ENCODE results near the gene KLHL11. TPM values are rescaled to one million over a fixed set of nuclear protein-coding genes. Genes with fewer than 3 reads are reported as not detected.
"Not testable (repeated sequence)": the region's sequence is repeated elsewhere in the genome, so short reads cannot be mapped to it uniquely, and the experiment has no call there.

KLHL11 gene
- total RNA-seq, 2 experiments from 2014 or later, result 8.9 to 9.6 TPM

DNA sequence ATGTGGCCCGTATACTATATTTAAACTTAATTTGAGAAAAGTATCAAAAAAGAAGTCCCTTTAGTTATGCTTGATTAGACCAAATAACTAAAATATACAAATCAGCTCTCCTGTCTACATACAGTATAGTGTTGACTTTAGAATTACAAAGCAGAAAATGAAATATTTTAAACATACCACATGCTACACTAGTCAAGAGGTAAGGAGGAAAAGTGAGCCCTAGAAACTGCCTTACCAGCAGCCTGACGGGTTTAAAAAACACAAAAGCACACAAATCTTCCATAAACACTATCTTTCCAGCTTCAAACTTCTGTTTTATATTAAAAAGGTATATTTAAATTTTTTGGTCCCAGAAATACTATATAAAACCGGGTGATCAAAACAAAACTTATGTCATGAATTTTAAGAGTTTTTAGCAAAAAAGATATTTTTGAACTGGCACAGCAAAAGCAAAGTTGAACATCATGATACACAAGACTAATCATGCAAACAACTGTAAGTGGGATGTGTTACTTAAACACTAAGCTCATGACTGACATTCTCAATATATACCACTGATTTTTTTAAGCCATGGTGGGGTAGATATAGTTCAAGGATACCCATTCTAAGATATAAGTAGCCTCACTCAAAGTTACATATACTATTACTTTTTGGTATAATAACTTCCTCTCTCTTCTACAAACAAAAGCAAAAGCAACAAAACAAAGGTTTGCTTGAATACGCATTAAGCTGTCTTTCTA lies 15.8 kb downstream of the KLHL11 start:
- Mint-ChIP-seq H3K27me3 (ENCODE audit: low read depth) (no peaks in the 10 kb centered on the region), H3K9me3 (no peaks in the 10 kb centered on the region), H3K36me3 (ENCODE audit: low read depth) (peaks cover 15% of the 10 kb centered on the region), H3K4me3 (no peak overlapping the region), H3K4me1 (ENCODE audit: low read depth) (peaks cover 28% of the 10 kb centered on the region), H3K27ac (no peak overlapping the region)
- no peak for DNase-seq
- CTCF ChIA-PET, result interaction anchor here (0.7 to 1.6 kb wide), 2 partner anchors 15 to 48 kb away, joined by 4 to 7 read pairs; no protein-coding TSS in a partner anchor
- intact Hi-C loops (cut with micrococcal nuclease), result no loop called here

DNA sequence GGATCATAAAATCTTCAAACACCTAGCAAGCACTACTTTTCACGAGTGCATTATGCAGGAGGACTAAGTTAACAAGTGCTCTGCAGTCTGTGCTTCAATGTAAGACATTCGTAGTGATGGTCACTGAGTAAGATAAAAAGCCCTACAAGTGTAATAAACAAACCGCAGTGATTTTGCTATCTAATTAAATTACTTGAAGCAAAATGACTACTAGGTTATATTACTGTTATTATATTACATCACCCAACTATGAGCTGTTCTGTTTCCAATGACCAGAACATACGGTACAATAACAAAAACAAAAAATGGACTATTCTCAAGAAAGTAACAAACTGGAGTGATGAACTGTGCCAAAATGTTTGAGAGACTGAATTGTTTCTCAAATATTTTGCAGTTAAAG lies 16.4 kb downstream of the KLHL11 start:
- Mint-ChIP-seq H3K4me1 (ENCODE audit: low read depth) (peaks cover 25% of the 10 kb centered on the region), H3K36me3 (ENCODE audit: low read depth) (peaks cover 10% of the 10 kb centered on the region), H3K27me3 (ENCODE audit: low read depth) (no peaks in the 10 kb centered on the region), H3K9me3 (no peaks in the 10 kb centered on the region), H3K27ac (no peak overlapping the region), H3K4me3 (no peak overlapping the region)
- intact Hi-C loops (cut with micrococcal nuclease), result no loop called here
- DNase-seq, result no peak
- CTCF ChIA-PET, result interaction anchor here (1.6 kb wide), 1 partner anchor 47 kb away, joined by 7 read pairs; no protein-coding TSS in a partner anchor

DNA sequence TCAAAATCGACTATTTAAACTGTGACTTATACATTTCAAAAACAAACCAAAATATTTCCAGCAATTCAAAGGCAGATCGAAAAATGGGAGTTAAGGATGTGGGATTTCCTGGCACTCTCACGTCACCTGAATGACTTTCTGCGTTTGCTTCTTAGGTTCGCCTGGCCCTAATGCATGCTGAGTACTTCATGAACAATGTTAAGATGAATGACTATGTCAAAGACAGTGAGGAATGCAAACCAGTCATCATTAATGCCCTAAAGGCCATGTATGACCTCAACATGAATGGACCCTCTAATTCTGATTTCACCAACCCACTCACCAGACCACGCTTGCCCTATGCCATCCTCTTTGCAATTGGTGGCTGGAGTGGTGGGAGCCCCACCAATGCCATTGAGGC lies 20.3 kb downstream of the KLHL11 start:
- no peak for DNase-seq
- CTCF ChIA-PET, result no interaction called here
- intact Hi-C loops (cut with micrococcal nuclease), result no loop called here
- Mint-ChIP-seq H3K27ac (no peak overlapping the region), H3K27me3 (ENCODE audit: low read depth) (no peaks in the 10 kb centered on the region), H3K4me1 (ENCODE audit: low read depth) (peaks cover 3% of the 10 kb centered on the region), H3K4me3 (no peak overlapping the region), H3K36me3 (ENCODE audit: low read depth) (peaks cover 2% of the 10 kb centered on the region), H3K9me3 (no peaks in the 10 kb centered on the region)

DNA sequence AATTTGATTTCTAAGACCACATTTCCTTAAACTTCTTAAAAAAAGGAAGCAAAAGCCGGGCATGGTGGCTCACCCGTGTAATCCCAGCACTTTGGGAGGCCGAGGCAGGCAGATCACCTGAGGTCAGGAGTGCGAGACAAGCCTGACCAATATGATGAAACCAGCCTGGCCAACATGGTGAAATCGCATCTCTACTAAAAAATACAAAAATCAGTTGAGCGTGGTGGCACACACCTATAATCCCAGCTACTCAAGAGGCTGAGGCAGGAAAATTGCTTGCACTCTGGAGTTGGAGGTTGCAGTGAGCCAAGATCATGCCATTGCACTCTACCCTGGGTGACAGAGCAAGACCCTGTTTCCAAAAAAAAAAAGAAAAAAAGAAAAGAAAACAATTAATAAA lies 24.4 kb downstream of the KLHL11 start:
- intact Hi-C loops (cut with micrococcal nuclease); CTCF ChIA-PET: not testable (repeated sequence)

DNA sequence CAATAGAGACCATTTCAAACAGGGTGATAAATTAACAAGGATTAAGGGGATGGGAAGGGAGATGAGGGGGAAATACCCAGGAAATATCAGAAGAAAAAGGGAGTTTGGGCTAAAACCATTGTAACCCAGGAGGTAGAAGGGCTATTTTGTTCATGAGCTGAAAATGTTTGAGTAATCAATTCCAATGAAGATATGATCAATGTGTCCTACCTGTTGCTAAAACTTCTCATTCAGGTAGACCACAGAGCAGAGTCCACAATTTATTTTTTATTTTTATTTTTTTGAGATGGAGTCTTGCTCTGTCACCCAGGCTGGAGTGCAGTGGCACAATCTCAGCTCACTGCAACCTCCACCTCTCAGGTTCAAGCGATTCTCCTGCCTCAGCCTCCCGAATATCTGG lies 25.8 kb downstream of the KLHL11 start:
- CTCF ChIA-PET, result interaction anchor here (0.9 kb wide), 1 partner anchor 26 kb away, joined by 3 read pairs; no protein-coding TSS in a partner anchor
- intact Hi-C loops (cut with micrococcal nuclease); H3K36me3 Mint-ChIP-seq (ENCODE audit: low read depth); H3K27ac Mint-ChIP-seq; H3K9me3 Mint-ChIP-seq; H3K27me3 Mint-ChIP-seq (ENCODE audit: low read depth); H3K4me3 Mint-ChIP-seq; DNase-seq: not testable (repeated sequence)
- H3K4me1 Mint-ChIP-seq (ENCODE audit: low read depth), result peaks cover 16% of the 10 kb centered on the region

More for the DNA sequence above, 24.4 kb downstream of the KLHL11 start:
- not testable (repeated sequence) for H3K9me3 Mint-ChIP-seq; H3K36me3 Mint-ChIP-seq (ENCODE audit: low read depth); H3K27ac Mint-ChIP-seq; DNase-seq; H3K27me3 Mint-ChIP-seq (ENCODE audit: low read depth); H3K4me3 Mint-ChIP-seq; H3K4me1 Mint-ChIP-seq (ENCODE audit: low read depth)

DNA sequence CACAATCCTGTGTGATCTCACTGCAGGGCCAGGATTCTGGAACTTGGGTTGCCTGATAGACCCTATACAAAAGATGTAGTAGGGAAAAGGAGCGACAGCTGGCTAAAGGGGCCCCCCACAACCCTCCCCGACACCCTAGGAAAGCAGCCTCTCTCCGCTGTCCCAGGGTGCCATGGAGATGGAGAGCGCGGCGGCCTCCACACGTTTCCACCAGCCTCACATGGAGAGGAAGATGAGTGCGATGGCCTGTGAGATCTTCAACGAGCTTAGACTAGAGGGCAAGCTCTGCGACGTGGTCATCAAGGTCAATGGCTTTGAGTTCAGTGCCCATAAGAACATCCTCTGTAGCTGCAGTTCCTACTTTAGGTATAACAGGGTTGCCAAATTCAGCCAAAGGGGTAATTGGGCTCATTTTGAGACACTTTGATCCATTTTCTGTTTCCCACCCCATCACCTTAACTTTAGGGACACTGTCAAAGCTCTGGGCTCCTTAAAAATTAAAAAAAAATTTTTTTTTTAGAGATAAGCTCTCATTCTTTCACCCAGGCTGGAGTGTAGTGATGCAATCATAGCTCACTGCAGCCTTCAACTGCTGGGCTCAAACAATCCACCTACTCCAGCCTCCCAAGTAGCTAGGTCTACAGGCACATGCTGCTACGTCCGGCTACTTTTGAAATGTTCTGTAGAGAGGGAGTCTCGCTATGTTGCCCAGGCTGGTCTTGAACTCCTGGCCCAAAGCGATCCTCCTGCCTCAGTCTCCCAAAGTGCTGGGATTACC lies 27.3 kb downstream of the KLHL11 start, which contains the start of gene KLHL10:
TSS of gene KLHL10 (plus strand) at position 65 of the 778 bp plus-strand sequence. CDS start at position 173, 108 bp downstream.
- CTCF ChIA-PET, result interaction anchor here (0.6 to 1.0 kb wide), 2 partner anchors 14 to 894 kb away, joined by 3 to 5 read pairs; no protein-coding TSS in a partner anchor
- H3K4me1 Mint-ChIP-seq (ENCODE audit: low read depth), result peaks cover 16% of the 10 kb centered on the region
- H3K36me3 Mint-ChIP-seq (ENCODE audit: low read depth), result no peaks in the 10 kb centered on the region
- DNase-seq, result no peak
- no peak within 1 kb of the TSS for H3K27ac Mint-ChIP-seq
- H3K4me3 Mint-ChIP-seq, result peak within 1 kb of the TSS; percentile 80
- H3K27me3 Mint-ChIP-seq (ENCODE audit: low read depth), result no peaks in the 10 kb centered on the region
- no peaks in the 10 kb centered on the region for H3K9me3 Mint-ChIP-seq
- intact Hi-C loops (cut with micrococcal nuclease), result loop anchor here (2.0 kb wide), 1 partner anchor 27 kb away; the partner anchor contains the start of gene KLHL11

DNA sequence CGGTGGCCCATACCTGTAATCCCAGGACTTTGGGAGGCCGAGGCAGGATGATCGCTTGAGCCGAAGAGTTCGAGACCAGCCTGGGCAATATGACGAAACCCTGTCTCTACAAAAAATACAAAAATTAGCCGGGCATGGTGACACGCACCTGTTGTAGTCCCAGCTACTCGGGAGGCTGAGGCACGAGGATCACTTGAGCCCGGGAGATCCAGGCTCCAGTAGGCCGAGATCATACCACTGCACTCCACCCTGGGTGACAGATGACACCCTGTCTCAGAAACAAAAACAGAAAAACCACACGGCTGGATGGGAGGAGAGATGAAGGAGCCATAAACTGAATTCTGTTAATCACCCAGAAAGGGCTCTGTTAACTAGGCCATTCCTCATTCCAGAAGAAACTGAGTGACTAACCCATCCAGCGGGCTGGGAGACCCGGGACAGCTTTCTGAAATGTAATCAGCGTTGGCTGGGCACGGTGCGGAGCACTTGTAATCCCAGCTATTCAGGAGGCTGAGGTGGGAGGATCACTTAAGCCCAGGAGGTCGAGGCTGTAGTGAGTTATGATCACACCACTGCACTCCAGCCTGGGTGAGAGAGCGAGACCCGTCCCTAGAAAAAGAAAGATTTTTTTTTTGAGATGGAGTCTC lies 28.6 kb downstream of the KLHL11 start:
- peaks cover under 1% of the 10 kb centered on the region for H3K36me3 Mint-ChIP-seq (ENCODE audit: low read depth)
- no peak overlapping the region for H3K27ac Mint-ChIP-seq
- peaks cover 16% of the 10 kb centered on the region for H3K4me1 Mint-ChIP-seq (ENCODE audit: low read depth)
- no peaks in the 10 kb centered on the region for H3K27me3 Mint-ChIP-seq (ENCODE audit: low read depth)
- CTCF ChIA-PET, result interaction anchor here (0.7 to 1.0 kb wide), 2 partner anchors 13 to 28 kb away, joined by 4 read pairs; no protein-coding TSS in a partner anchor
- no peak for DNase-seq
- H3K9me3 Mint-ChIP-seq, result no peaks in the 10 kb centered on the region
- intact Hi-C loops (cut with micrococcal nuclease), result loop anchor here (2.0 kb wide), 1 partner anchor 28 kb away; the partner anchor contains the start of gene KLHL11
- peak overlapping the region; percentile 80 for H3K4me3 Mint-ChIP-seq

DNA sequence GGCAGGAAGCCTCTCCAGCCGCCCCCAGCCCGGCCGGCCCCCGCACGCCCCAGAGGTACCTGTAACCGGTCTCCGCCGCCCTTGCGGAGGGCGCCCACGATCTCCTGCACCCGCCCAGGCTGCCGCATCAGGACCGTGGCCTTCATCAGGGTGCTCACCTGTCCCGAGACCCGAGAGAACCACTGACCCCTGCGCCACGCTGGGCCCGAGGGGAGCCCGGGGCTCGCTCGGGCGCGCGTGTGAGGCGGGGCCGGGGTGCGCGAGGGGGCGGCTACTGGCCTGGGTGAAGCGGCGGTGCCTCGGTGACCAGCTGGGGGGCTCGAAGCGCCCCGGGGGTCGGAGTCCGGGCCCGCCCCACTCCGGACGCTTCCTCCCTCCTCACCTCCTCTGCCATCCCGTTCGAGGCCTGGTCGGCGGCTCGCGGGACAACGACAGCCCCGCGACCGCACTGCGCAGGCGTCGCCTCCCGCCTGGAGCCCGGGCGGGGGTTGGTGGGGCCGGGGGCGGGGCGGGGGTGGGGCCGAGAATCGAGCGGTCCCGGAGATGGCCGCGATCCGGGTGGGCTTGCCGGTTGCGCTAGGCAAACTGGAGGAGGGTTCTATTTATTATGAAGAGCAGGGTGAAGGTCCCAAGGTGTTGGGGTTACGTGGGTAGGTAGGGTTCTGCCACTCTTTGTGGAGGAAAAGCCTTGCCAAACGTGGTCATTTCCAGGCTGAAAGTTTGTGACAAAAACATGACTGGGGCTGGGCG lies 29.2 kb downstream of the KLHL11 start, which contains the start of gene NT5C3B:
TSS of gene NT5C3B (minus strand) at position 433 of the 750 bp plus-strand sequence. CDS start at position 394, 39 bp downstream.
- Mint-ChIP-seq H3K4me3 (peak within 1 kb of the TSS; percentile 80), H3K27ac (peak within 1 kb of the TSS; percentile 8), H3K9me3 (no peaks in the 10 kb centered on the region), H3K4me1 (ENCODE audit: low read depth) (peaks cover 16% of the 10 kb centered on the region), H3K27me3 (ENCODE audit: low read depth) (no peaks in the 10 kb centered on the region), H3K36me3 (ENCODE audit: low read depth) (peaks cover 4% of the 10 kb centered on the region)
- CTCF ChIA-PET, result interaction anchor here (1.0 kb wide), 1 partner anchor 13 kb away, joined by 4 read pairs; no protein-coding TSS in a partner anchor
- intact Hi-C loops (cut with micrococcal nuclease), result loop anchor here (2.0 kb wide), 1 partner anchor 29 kb away; the partner anchor contains the start of gene KLHL11
- DNase-seq, result peak; percentile 52

DNA sequence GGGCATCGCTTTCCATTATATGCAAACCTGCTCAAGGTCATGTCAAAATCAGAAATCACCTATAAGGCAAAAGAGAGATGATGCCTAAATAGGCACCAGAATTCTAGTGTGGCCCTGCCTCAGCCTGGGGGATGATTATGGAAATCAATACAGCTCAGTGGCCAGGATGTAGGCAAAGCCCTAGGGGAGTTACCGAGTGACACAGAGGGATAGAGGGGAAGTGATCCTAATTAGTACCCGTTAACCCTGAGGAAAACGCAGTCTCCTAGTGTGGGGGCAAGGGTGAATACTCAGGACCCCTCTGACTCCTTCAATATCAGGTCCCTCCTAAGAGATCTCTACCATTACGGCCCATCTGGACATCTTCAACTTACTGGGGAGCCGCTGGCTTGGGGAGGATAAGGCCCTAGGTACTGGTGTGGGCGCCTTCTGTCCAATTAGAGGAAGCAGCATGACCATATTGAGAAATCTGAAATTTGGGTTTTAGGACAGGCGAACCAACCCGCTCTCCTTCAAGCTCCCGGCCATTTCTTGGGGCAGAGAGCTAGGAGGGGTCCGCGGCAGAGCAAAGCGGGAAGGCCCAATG lies 29.9 kb downstream of the KLHL11 start:
- H3K27ac Mint-ChIP-seq, result peak overlapping the region; percentile 8
- intact Hi-C loops (cut with micrococcal nuclease), result no loop called here
- no peaks in the 10 kb centered on the region for H3K27me3 Mint-ChIP-seq (ENCODE audit: low read depth)
- peaks cover 6% of the 10 kb centered on the region for H3K36me3 Mint-ChIP-seq (ENCODE audit: low read depth)
- H3K9me3 Mint-ChIP-seq, result no peaks in the 10 kb centered on the region
- DNase-seq, result no peak
- peak overlapping the region; percentile 77 for H3K4me3 Mint-ChIP-seq
- H3K4me1 Mint-ChIP-seq (ENCODE audit: low read depth), result peaks cover 16% of the 10 kb centered on the region
- CTCF ChIA-PET, result interaction anchor here (1.2 kb wide), 1 partner anchor 21 kb away, joined by 3 read pairs; no protein-coding TSS in a partner anchor

DNA sequence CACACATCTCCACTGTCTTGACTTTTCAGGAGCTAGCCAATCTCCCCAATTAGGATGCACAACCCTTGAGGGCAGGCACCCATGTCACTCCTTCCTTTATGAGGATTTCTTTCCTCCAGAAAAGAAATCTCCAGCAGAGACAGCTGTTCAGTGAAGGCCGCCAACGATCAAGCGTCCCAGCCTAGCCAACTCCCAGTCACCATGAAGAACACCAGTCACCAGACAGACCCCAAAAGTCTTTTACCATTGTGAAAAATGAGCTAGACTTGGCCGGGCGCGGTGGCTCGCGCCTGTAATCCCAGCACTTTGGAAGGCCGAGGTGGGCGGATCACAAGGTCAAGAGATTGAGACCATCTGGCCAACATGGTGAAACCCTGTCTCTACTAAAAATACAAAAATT lies 35.3 kb downstream of the KLHL11 start:
- H3K27me3 Mint-ChIP-seq (ENCODE audit: low read depth); intact Hi-C loops (cut with micrococcal nuclease); H3K9me3 Mint-ChIP-seq; DNase-seq; H3K4me1 Mint-ChIP-seq (ENCODE audit: low read depth); H3K36me3 Mint-ChIP-seq (ENCODE audit: low read depth); H3K27ac Mint-ChIP-seq; CTCF ChIA-PET; H3K4me3 Mint-ChIP-seq: not testable (repeated sequence)

DNA sequence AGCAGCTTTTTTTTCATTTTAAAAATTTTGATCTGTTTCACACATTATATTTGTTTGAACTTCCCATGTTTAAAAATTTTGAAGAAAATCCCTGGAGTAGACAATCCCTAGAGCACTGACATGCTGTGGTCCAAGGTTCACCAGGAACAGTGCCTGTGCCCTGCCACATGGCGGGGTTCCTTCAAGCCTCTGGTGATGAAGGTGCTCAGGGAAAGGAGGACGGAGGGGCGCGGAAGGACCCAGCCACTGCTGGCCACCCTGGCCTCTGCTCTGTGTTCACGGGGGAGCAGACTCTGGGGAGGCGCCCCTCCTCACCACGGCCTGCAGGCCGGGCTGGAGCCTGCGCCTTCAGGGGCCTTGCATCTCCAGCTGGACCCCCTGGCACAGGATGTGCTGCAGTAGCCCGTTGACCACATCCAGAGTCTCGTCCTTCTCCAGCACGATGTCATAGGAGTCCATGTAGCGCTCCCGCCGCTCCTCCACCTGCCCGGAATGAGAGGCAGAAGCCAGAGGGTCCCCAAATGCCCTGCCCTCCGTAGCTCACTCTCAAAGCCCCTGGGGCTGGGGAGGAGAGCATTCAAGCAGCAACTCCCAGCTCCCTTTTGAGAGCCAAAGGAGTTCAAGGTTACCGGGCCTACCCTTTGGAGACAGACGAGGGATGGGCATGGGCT lies 39.9 kb downstream of the KLHL11 start:
- Mint-ChIP-seq H3K27ac (no peak overlapping the region), H3K4me1 (ENCODE audit: low read depth) (no peaks in the 10 kb centered on the region), H3K4me3 (no peak overlapping the region), H3K27me3 (ENCODE audit: low read depth) (no peaks in the 10 kb centered on the region), H3K36me3 (ENCODE audit: low read depth) (peaks cover 4% of the 10 kb centered on the region), H3K9me3 (no peaks in the 10 kb centered on the region)
- CTCF ChIA-PET, result no interaction called here
- no peak for DNase-seq
- intact Hi-C loops (cut with micrococcal nuclease), result no loop called here

All from activated naive CD4-positive, alpha-beta T cell treated with anti-CD3 and anti-CD28 coated beads for 36 hours (primary cell).